Esophagus muscularis mucosa (tissue), 4 donors: ENCODE results near the gene WWOX.

Source experiments
- EP300 ChIP-seq: sonication (generic); formaldehyde crosslinking; IDR thresholded peaks from one replicate; pipeline ENCODE4 v1.6.1; 2017; ENCODE audit warnings: antibody characterized with exemption
- POLR2A ChIP-seq: fragments of 450-650 bp; IDR thresholded peaks from one replicate; pipeline ENCODE4 v1.6.1; 2017; ENCODE audit warnings: antibody characterized with exemption, moderate library complexity, mild to moderate bottlenecking, low read depth
- POLR2AphosphoS5 ChIP-seq, 2 donors: sonication (generic); formaldehyde crosslinking; IDR thresholded peaks; one replicate each; pipeline ENCODE4 v1.6.1; 2017; ENCODE audit warnings: antibody characterized with exemption in 2 of 2
- TF ChIP-seq, protein P1 (sequence below), 3 experiments: fragments of 200-600 bp in 2 of 3; fragments of 450-650 bp in 1 of 3; sonication (generic) in 2 of 3; IDR thresholded peaks; one replicate each; pipeline ENCODE4 v1.5.1; 2017 to 2019; ENCODE audit warnings: antibody characterized with exemption in 3 of 3, mild to moderate bottlenecking in 2 of 3, moderate library complexity in 1 of 3

DNA sequence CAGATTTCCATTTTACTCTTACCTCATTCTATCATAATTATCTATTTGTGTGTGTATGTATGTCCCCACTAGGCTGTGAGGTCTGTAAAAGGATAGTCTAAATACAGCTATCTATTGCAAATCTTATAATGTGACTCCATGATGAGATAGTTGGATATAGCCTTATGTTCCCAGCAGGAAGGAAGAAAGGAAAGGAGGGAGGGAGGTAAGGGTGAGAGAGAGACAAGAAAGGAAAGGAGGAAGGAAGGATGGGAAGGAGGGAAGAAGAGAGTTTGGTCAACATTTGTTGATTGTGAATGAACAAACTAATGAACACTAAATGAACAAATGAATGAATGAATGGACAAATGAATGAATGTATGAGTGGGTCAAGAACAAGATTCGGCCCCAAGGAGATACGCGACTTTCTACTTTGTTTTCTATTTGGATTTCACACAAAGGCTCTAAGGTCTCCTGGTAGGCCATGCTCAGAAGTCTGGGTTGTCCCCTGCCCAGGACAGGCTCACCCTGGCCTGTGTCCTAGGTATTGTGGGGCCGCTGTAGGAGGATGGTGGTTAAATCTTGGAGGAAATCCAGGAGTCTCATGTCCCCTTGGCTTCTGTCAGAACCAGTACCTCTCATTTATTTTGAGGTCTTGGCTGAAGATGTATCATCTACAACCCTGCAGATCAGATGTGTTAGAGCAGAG lies 195.2 kb downstream of the WWOX start:
- TF ChIP-seq POLR2AphosphoS5 (IDR thresholded peaks at IDR 0.05) (no peak), POLR2A (no peak), EP300 (no peak)
- TF ChIP-seq, protein P1, sequence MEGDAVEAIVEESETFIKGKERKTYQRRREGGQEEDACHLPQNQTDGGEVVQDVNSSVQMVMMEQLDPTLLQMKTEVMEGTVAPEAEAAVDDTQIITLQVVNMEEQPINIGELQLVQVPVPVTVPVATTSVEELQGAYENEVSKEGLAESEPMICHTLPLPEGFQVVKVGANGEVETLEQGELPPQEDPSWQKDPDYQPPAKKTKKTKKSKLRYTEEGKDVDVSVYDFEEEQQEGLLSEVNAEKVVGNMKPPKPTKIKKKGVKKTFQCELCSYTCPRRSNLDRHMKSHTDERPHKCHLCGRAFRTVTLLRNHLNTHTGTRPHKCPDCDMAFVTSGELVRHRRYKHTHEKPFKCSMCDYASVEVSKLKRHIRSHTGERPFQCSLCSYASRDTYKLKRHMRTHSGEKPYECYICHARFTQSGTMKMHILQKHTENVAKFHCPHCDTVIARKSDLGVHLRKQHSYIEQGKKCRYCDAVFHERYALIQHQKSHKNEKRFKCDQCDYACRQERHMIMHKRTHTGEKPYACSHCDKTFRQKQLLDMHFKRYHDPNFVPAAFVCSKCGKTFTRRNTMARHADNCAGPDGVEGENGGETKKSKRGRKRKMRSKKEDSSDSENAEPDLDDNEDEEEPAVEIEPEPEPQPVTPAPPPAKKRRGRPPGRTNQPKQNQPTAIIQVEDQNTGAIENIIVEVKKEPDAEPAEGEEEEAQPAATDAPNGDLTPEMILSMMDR (IDR thresholded peaks at IDR 0.05): no peak
